22Rv1 (cell line): ENCODE data around the gene SOX5.

Experiments
- ZFX ChIP-seq: fragments of 450-650 bp; IDR thresholded peaks from 2 replicates; pipeline ENCODE4 v1.6.1; 2017; ENCODE audit warnings: antibody characterized with exemption, borderline replicate concordance
- TF ChIP-seq, protein P1 (sequence below): fragments of 450-650 bp; IDR thresholded peaks from 2 replicates; pipeline ENCODE4 v1.5.1; 2017; ENCODE audit warnings: mild to moderate bottlenecking

DNA sequence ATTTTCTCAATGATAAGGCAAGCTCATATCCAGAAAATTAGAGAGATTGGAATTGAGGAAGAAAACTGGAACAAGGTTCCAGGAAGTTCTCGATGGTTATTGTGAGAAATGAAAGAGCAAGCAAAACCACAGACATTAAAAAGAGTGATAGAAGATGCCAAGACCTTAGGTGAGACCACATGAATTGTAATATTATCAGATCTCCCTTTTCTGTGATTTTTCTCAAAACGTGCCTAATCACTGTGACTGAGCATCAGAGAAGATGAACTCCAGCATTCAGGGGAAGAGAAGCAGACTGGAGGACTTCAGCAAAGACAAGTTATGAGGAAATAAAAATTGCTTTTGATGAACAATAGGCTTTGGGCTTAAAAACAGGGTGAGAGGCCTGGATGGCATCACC lies 278.8 kb downstream of the SOX5 start:
- TF ChIP-seq, protein P1, sequence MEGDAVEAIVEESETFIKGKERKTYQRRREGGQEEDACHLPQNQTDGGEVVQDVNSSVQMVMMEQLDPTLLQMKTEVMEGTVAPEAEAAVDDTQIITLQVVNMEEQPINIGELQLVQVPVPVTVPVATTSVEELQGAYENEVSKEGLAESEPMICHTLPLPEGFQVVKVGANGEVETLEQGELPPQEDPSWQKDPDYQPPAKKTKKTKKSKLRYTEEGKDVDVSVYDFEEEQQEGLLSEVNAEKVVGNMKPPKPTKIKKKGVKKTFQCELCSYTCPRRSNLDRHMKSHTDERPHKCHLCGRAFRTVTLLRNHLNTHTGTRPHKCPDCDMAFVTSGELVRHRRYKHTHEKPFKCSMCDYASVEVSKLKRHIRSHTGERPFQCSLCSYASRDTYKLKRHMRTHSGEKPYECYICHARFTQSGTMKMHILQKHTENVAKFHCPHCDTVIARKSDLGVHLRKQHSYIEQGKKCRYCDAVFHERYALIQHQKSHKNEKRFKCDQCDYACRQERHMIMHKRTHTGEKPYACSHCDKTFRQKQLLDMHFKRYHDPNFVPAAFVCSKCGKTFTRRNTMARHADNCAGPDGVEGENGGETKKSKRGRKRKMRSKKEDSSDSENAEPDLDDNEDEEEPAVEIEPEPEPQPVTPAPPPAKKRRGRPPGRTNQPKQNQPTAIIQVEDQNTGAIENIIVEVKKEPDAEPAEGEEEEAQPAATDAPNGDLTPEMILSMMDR = no peak
- TF ChIP-seq ZFX = no peak
